GM19455 (cell line): ENCODE data around the gene ADAT3.
A peak's percentile ranks its signal among the peaks of the same experiment; 100 is the strongest.

ENCODE experiments used
- ATAC-seq: cut with Tn5 transposase; IDR thresholded peaks from one replicate; pipeline ENCODE4 v1.9.1; 2021; ENCODE audit not compliant: unreplicated experiment

Gene ADAT3

GRCh38 chr19:1905110-1905862 lies at the start of gene ADAT3, which contains the start of gene SCAMP4:
Gene ADAT3, plus strand, starts transcription at chr19:1905399. Its CDS starts 6,649 bp downstream, at chr19:1912048.
Gene SCAMP4, plus strand, starts transcription at chr19:1905399. Its CDS starts 9,621 bp downstream, at chr19:1915020.
- ATAC-seq = peak; percentile 67

- no peak for ATAC-seq
These were observed 49.4 kb upstream of the ADAT3 start for GRCh38 chr19:1855828-1856255.

DNA sequence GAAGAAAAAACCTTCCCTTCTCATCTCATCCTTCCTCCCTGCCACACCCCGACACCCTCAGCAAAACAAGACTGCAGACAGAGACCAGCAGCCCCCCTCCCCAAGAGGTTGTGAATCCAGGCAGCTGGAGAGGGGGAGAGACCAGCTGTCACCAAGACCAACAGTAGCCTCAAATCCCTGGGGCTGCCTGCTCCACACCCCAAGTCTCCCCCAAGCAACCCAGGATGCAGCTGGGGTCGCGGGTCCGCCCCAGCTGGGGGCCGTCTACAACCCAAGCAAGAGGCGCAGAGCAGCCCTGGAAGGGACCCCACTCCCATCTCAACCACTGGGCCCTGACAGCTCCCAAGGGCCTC lies 48.9 kb upstream of the ADAT3 start:
- ATAC-seq = no peak

- ATAC-seq = no peak
These were observed 48.2 kb upstream of the ADAT3 start for GRCh38 chr19:1856698-1857603.

GRCh38 chr19:1857648-1858326 lies 47.4 kb upstream of the ADAT3 start:
- ATAC-seq = no peak

- ATAC-seq = no peak
These were observed 46.7 kb upstream of the ADAT3 start for GRCh38 chr19:1858412-1859081.

GRCh38 chr19:1859331-1859781 lies 45.8 kb upstream of the ADAT3 start:
- no peak for ATAC-seq

GRCh38 chr19:1860042-1860775 lies 45.0 kb upstream of the ADAT3 start:
- ATAC-seq = no peak

DNA sequence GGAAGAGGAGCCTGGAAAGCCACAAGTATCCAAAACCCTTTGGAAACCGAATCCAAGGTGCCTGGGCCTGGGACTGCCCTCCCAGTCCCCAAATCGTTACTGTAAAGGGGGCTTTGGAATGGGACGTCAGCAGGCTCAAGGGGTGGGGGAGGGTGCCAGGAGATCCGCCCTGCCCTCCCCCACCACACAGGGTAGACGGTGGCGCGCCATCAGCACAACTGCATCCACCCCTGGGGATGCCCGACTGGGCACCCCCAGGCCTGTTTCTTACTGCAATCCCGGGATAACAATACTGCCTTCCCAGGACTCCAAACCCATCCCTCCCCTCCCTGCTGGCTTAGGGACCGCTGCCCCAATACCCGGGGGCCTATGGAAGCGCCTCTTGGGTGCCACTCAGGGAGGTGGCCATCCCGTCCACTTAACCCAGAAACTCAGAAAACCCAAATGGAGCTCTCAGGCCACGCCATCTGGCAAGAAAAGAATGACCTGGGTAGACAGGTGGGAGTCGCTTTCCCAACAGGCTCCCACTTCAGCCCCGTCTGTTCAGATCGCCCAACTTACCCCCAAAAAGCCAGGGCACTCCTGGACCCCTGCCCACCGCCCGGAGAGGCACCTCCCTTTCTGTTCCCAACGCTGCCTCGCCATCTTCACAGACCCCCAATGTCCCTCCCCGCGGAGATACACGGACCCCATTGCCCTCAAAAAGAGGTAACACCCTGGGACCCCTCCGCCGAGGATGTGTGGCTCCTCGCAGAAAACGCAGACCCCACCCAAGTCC lies 44.2 kb upstream of the ADAT3 start:
- ATAC-seq = no peak

DNA sequence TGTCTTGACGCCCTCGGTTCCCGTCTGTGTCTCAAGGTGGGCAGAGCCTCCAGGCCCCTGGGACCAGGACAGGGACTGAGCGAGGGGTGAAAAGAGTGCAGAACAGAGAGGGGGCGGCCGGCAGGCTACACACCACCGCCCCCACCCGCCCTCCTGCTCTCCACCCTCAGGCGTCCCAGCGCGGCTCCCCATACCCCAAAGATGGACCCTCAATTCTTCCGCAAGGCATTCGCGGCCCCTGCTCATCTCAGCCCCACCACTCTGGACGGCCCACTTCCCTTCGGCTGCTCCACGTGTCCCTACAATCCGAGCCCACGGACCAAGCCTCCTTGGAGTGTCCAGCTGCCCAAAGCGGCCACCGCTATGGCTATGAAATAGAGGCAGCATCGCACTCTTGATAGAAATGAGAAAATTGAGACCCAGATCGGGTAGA lies 43.6 kb upstream of the ADAT3 start:
- ATAC-seq = no peak

DNA sequence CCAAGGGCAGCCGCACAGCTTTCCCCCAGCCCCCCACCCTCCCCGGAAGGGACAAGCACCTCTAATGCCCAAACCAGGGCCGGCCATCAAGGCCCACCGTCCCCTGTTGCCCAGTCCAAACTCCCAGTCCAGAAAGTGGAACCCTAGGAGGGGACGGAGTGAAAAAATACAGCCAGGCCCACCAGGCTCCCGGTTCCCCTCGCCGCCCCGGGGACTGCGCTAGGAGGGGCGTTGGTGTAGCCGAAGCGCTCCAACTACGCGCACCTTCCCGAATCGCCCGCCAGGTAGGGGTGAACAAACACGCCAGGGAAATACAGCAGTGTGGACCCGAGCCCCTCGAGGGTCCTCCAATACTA lies 43.2 kb upstream of the ADAT3 start:
- ATAC-seq = no peak

DNA sequence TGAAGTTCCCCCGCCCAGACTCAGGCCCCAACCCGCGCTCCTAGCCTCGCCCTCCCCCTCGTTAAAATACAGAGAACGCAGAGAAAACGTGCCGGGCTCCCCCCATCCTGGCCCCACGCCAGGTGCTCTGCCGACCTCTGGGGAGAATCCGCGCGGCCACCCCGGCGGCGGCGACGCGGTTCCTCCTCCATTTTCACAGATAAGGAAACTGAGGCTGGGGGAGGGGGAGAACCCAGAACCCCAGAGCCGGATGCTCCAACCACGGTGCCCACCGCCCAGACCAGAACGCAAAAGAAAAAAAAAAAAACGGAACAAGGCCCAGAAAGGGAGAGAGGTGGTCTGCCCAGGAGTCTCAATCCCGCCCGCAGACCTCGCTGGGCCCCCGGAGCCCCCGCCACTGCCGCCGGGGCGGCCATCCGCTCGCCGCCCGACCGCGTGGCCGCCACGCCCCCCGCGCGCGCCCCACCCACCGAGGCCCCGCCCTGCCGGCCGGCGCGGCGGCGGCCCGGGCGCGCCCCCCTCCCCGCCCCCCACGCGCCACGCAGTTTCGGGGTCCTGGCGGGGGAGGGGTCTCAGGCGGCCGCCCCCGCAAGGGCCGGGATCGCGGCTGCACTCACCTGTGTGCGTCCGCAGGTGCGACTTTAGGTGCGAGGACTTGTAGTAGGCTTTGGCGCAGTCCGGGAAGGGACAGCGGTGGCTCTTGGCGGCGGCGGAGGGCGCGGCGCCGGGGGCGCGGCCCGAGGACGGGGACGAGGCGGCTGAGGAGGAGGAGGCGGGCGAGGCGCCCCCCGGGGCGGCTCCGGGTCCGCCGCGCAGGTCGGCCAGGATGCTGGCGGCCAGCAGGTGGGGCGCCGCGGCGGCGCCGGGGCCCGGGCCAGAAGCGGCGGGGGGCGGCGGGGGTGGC lies 42.5 kb upstream of the ADAT3 start:
- ATAC-seq = no peak

DNA sequence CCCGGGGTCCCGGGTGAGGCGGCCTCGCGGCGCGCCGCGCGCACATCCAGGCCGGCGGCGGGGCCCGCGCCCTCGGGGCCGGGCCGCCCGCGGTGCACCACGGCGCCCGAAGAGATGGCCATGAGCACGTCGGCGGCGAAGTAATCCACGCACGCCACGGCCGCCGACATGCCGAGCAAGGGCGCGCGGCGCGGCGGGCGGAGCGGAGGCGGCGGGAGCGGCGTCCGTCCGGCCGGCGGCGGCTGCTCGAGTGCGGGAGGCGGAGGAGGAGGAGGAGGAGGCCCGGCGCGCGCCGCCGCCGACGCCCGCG lies 41.9 kb upstream of the ADAT3 start, which contains the start of gene KLF16:
Gene KLF16, minus strand, starts transcription at position 252 of the 310 bp plus-strand sequence. Its CDS starts 82 bp downstream, at position 170.
- peak; percentile 11 for ATAC-seq

GRCh38 chr19:1863638-1864479 lies 41.3 kb upstream of the ADAT3 start:
- peak; percentile 63 for ATAC-seq

DNA sequence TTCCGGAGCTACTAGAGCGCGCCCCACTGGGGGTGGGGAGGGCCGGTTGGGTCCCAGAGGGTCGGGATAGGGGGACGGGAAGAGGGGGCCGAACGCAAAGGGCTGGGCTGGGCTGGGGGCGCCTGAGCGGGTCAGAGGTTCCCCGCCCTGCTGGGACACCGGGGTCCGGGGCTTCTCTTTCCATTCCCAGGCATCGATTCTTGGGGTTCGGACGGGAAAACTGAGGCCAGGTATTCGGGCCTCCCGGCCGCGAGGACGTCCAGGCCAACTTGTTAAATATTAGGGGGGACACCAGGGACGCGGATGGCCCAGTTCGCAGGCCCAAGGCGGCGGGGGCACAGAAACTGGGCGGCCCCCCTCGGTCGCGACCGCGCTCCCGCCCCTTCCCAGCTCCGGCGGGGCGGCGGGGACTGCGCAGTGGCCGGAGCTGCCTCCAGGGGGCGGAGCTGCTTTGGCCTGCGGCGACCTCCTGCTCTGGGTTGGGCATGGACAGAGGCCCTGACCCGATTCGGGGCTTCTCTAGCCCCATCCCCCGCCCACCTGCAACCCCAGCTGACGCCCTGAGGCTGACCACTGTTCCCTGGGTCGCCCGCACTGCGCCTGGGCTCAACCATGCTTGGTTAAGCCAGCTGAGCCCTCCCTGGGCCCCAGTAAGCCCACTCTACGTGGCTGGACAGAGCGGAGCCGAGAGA lies 40.6 kb upstream of the ADAT3 start:
- ATAC-seq = peak; percentile 25

DNA sequence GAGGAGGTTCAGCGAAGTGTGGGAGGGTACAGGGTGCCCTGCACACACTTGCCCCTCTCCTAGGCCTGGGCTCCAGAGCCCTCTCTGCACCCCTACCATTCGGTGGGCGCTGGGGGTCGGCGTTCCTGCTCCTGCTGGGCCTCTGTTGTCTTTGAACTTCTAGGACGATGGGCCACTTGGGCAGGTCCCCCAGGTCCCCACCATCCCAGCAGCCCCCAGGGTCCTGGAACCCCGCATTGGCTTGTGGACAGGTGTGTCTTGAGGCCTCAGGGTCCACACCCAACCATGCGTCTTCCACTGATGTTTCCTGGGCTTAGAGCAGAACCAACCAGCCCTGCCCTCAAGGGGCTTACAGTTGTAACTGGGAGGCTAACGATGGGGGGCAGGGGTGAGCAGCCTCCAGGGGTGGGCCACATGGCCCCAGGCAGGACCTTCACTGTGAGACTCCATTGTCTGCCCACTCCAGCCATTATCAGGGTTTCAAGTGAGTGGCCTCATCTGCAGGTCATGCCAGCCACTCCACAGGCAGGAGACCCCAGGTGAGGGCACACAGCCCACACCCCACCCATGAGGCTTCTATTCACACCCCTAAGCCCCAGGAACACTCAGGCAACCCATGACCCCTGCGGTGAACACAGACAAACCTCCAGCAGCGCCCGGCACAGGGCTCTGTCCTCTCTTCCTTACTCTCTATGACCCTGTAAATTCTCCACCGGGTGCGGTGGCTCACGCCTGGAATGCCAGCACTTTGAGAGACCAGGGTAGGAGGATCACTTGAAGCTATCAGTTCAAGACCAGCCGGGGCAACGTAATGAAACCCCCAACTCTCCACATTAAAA lies 39.8 kb upstream of the ADAT3 start:
- ATAC-seq = no peak
